Chondrocyte (in vitro differentiated cells): Measurements from ENCODE around the gene MYO16. TPM values are rescaled to one million over a fixed set of nuclear protein-coding genes. Genes with fewer than 3 reads are reported as not detected.
A peak's percentile ranks its signal among the peaks of the same experiment; 100 is the strongest.

Experiments used
- DNase-seq: peaks from one replicate; pipeline ENCODE4 v3.0.0; 2021; ENCODE audit warnings: mixed read lengths, low spot score
- H3K27ac Mint-ChIP-seq: one replicate; pipeline ENCODE4 v1.8.0; 2021; ENCODE audit warnings: mild to moderate bottlenecking, moderate library complexity, mixed read lengths; ENCODE audit not compliant: unreplicated experiment
- H3K27me3 Mint-ChIP-seq: 2 replicates; pipeline ENCODE4 v1.8.0; 2021; ENCODE audit warnings: low read depth, mixed read lengths
- H3K36me3 Mint-ChIP-seq: 2 replicates; pipeline ENCODE4 v1.8.0; 2021; ENCODE audit warnings: low read depth, mixed read lengths
- H3K4me1 Mint-ChIP-seq: 2 replicates; pipeline ENCODE4 v1.8.0; 2021; ENCODE audit warnings: low read depth, mild to moderate bottlenecking, mixed read lengths
- H3K4me3 Mint-ChIP-seq: one replicate; pipeline ENCODE4 v1.8.0; 2021; ENCODE audit warnings: mild to moderate bottlenecking, moderate library complexity, mixed read lengths; ENCODE audit not compliant: unreplicated experiment
- H3K9me3 Mint-ChIP-seq: 2 replicates; pipeline ENCODE4 v1.8.0; 2021; ENCODE audit warnings: low read depth, mixed read lengths
- CTCF ChIP-seq: fragments of 200-600 bp; sonication (generic); IDR thresholded peaks from 2 replicates; pipeline ENCODE4 v1.5.0; 2021; ENCODE audit warnings: antibody characterized with exemption, mild to moderate bottlenecking, moderate library complexity
- total RNA-seq: library from RNA; stranded (reverse); gene quantifications from 3 replicates; pipeline ENCODE4 v1.2.1, GENCODE V29; 2021

Gene MYO16
- total RNA-seq, 1 donor from 2014 or later = 0.12 TPM

- no peaks in the 10 kb centered on the region for H3K36me3 Mint-ChIP-seq
- H3K27me3 Mint-ChIP-seq = no peaks in the 10 kb centered on the region
- H3K4me3 Mint-ChIP-seq = no peak overlapping the region
- H3K27ac Mint-ChIP-seq = peak overlapping the region; percentile 42
- no peak for DNase-seq
- peaks cover 4% of the 10 kb centered on the region for H3K9me3 Mint-ChIP-seq
- no peak for TF ChIP-seq CTCF
- H3K4me1 Mint-ChIP-seq = peaks cover 52% of the 10 kb centered on the region
Observed at GRCh38 chr13:109255141-109255856, 625.9 kb downstream of the MYO16 start.

GRCh38 chr13:109256866-109257760, 627.7 kb downstream of the MYO16 start:
- TF ChIP-seq CTCF = no peak
- Mint-ChIP-seq H3K9me3 (peaks cover 4% of the 10 kb centered on the region), H3K27me3 (no peaks in the 10 kb centered on the region), H3K36me3 (no peaks in the 10 kb centered on the region), H3K4me3 (peak overlapping the region; percentile 13), H3K4me1 (peaks cover 43% of the 10 kb centered on the region), H3K27ac (peak overlapping the region; percentile 93)
- DNase-seq = no peak
